DND-41 (cell line): ENCODE data around the gene BRAT1.

Experiments used
- EZH2 ChIP-seq: IDR thresholded peaks from 3 replicates; pipeline ENCODE4 v1.6.1; 2012; ENCODE audit warnings: borderline replicate concordance, low read depth, mild to moderate bottlenecking, moderate library complexity, low read length, inconsistent platforms; ENCODE audit not compliant: severe bottlenecking
- TF ChIP-seq, protein P1 (sequence below): IDR thresholded peaks from 2 replicates; pipeline ENCODE4 v1.5.1; 2012; ENCODE audit warnings: borderline replicate concordance, low read length, moderate library complexity, mild to moderate bottlenecking; ENCODE audit not compliant: poor library complexity, severe bottlenecking; ENCODE audit errors: extremely low read depth

DNA sequence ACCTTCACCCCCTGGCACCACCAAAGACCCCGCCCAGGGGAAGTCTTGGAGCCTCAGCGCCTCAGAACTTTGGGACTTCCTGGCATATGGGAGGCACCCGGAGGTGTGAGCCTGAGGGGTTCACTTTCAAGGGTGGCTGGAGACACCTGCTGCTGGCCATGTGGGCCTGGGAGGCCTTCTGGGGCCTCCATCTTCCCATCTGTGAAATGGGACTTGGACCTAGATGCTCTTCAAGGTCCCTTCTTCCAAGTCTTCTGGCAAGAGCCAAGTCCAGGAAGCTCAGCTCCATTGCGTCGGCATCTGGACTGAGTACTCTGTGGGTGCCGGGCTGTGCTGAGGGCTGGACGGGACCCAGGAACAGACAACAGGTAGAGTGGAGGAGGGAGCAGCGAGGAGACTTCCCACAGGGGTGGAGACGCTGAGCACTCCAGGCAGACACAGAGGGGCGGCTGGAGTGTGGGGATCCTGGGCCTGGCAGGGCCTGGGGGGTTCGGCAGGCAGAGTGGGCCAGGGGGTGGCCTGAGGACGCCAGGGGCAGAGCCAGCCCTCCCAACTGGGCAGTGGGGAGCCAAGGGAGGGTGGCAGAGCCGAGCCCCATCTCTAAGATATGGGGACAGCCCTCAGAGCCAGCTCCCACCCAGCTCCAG lies 45.1 kb downstream of the BRAT1 start:
- TF ChIP-seq, protein P1, sequence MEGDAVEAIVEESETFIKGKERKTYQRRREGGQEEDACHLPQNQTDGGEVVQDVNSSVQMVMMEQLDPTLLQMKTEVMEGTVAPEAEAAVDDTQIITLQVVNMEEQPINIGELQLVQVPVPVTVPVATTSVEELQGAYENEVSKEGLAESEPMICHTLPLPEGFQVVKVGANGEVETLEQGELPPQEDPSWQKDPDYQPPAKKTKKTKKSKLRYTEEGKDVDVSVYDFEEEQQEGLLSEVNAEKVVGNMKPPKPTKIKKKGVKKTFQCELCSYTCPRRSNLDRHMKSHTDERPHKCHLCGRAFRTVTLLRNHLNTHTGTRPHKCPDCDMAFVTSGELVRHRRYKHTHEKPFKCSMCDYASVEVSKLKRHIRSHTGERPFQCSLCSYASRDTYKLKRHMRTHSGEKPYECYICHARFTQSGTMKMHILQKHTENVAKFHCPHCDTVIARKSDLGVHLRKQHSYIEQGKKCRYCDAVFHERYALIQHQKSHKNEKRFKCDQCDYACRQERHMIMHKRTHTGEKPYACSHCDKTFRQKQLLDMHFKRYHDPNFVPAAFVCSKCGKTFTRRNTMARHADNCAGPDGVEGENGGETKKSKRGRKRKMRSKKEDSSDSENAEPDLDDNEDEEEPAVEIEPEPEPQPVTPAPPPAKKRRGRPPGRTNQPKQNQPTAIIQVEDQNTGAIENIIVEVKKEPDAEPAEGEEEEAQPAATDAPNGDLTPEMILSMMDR, result no peak
- TF ChIP-seq EZH2, result no peak
